Ovary (tissue), 10 donors: ENCODE measurements around the gene OR4F17. TPM values are rescaled to one million over a fixed set of nuclear protein-coding genes. Genes with fewer than 3 reads are reported as not detected.
"Not testable (repeated sequence)": the region's sequence is repeated elsewhere in the genome, so short reads cannot be mapped to it uniquely, and the experiment has no call there.

Source experiments
- DNase-seq, 5 donors: peaks; one replicate each; pipeline ENCODE4 v3.0.0-alpha.2; 2019 to 2020
- H3K27ac ChIP-seq, 2 donors: fragments of 200-600 bp; one replicate each; pipeline versions ENCODE4 v1.5.1 to v1.8.0; 2019 to 2022
- H3K27me3 ChIP-seq: fragments of 200-600 bp; one replicate; pipeline ENCODE4 v1.8.0; 2022
- H3K36me3 ChIP-seq: fragments of 200-600 bp; sonication (generic); one replicate; pipeline ENCODE4 v1.5.1; 2019
- H3K4me1 ChIP-seq: one replicate; pipeline ENCODE4 v1.8.1; 2013; ENCODE audit warnings: mild to moderate bottlenecking, moderate library complexity; ENCODE audit not compliant: insufficient read depth
- H3K4me3 ChIP-seq: fragments of 200-600 bp; sonication (generic); one replicate; pipeline ENCODE4 v1.5.1; 2017
- H3K9me3 ChIP-seq, 2 donors: fragments of 200-600 bp in 1 of 2; sonication (generic) in 1 of 2; one replicate each; pipeline versions ENCODE4 v1.5.1 to v1.8.1; 2013 to 2019; ENCODE audit warnings: mild to moderate bottlenecking in 1 of 2, moderate library complexity in 1 of 2
- WGBS, 3 donors: extraction: QIAGEN DNeasy Blood & Tissue Kit in 1 of 3; methylation state at CpG; one replicate each; pipeline versions ENCODE4 v1.1.5 to v1.1.7; 2013 to 2017; 5-methylcytosine and 5-hydroxymethylcytosine counted together
- intact Hi-C, 4 donors: fragments of 100-400 bp; cut with DNase I; formaldehyde crosslinking; loops; one replicate each; pipeline versions ENCODE4 v1.11.0 to v1.15.1; 2022 to 2023
- long read RNA-seq, 3 donors: library from polyadenylated mRNA in 2 of 3; unstranded in 2 of 3; transcript quantifications; one replicate each; pipeline ENCODE4 v2.0.0 and lab custom pipeline, GENCODE V29; 2021 to 2026
- polyA plus RNA-seq, 2 donors: library from polyadenylated mRNA; stranded (reverse); fragments of 200-250 nt in 1 of 2; fragments of 350-450 nt in 1 of 2; fragmentation: Illumina TruSeq in 1 of 2; extraction: RNeasy Lipid Tissue Mini Kit (QIAGEN cat#74804) in 1 of 2; gene quantifications; one replicate each; pipeline ENCODE4 v1.2.3, GENCODE V29; 2013 to 2014
- total RNA-seq, 7 donors: library from RNA; depleted of rRNA in 2 of 7; stranded (reverse); fragments of >200 nt in 2 of 7; fragmentation: NEBNext Ultra II Directional in 3 of 7; extraction: Animal tissue kit (Norgen Biotek cat#: 25700) in 3 of 7; gene quantifications; one replicate each; pipeline versions ENCODE4 v1.1.0 to v1.2.4, GENCODE V29; 2016 to 2023
- donor health status: DM: no; HTN: no; CAD: no; lungs with moderate emphysema.
- donor health status: DM: no; HTN: no; CAD: no.
- donor health status: Bipolar disorder and iron deficiency.
- donor health status: DM: yes; HTN: yes; CAD: no.
- donor health status: DM: no; HTN: no; CAD: no.
- donor health status: DM: yes; HTN: yes; CAD: no.

Gene OR4F17
- total RNA-seq, result not detected
- not detected for polyA plus RNA-seq
- long read RNA-seq, donor 1, result 0 reads
- long read RNA-seq, donor 2, result 0 reads
- long read RNA-seq, donor 3, result 0 reads

GRCh38 chr19:106804-107203 lies at the start of gene OR4F17:
TSS of gene OR4F17 (plus strand) at chr19:107104. CDS start at chr19:110679, 3,575 bp downstream.
- H3K27ac ChIP-seq, H3K27me3 ChIP-seq, H3K4me1 ChIP-seq, H3K9me3 ChIP-seq, intact Hi-C loops, DNase-seq, H3K36me3 ChIP-seq, H3K4me3 ChIP-seq: not testable (repeated sequence)

- H3K27me3 ChIP-seq, H3K27ac ChIP-seq, H3K4me3 ChIP-seq, H3K36me3 ChIP-seq, H3K4me1 ChIP-seq, H3K9me3 ChIP-seq, intact Hi-C loops: not testable (repeated sequence)
- DNase-seq, result peak in 3 of 5 donors; percentile 15 to 42 (median 25)
- WGBS, 3 donors, result 1% methylated on average over 14 of the region's 54 CpGs; no CpG with 5 or more reads in 2 of the 3 donors
Observed at GRCh38 chr19:70793-71192, 36.1 kb upstream of the OR4F17 start.

- DNase-seq, H3K4me3 ChIP-seq, intact Hi-C loops, H3K36me3 ChIP-seq, H3K9me3 ChIP-seq, H3K27ac ChIP-seq, H3K27me3 ChIP-seq, H3K4me1 ChIP-seq: not testable (repeated sequence)
Observed at GRCh38 chr19:82864-83263, 24.0 kb upstream of the OR4F17 start.

GRCh38 chr19:83626-84025 lies 23.3 kb upstream of the OR4F17 start:
- DNase-seq, H3K9me3 ChIP-seq, H3K36me3 ChIP-seq, H3K27me3 ChIP-seq, H3K27ac ChIP-seq, H3K4me1 ChIP-seq, H3K4me3 ChIP-seq, intact Hi-C loops: not testable (repeated sequence)
- no CpG with 5 or more reads among the region's 1 CpG for WGBS, 3 donors

GRCh38 chr19:90678-91077 lies 16.2 kb upstream of the OR4F17 start:
- DNase-seq, H3K36me3 ChIP-seq, H3K4me1 ChIP-seq, H3K27ac ChIP-seq, intact Hi-C loops, H3K9me3 ChIP-seq, H3K4me3 ChIP-seq, H3K27me3 ChIP-seq: not testable (repeated sequence)
- 75 to 78% (median 77%) methylated on average over 3 to 4 of the region's 4 CpGs for WGBS, 3 donors

- H3K27ac ChIP-seq, intact Hi-C loops, DNase-seq, H3K36me3 ChIP-seq, H3K9me3 ChIP-seq, H3K27me3 ChIP-seq, H3K4me1 ChIP-seq, H3K4me3 ChIP-seq: not testable (repeated sequence)
- no CpG with 5 or more reads among the region's 1 CpG for WGBS, 3 donors
Observed at GRCh38 chr19:94794-95193, 12.1 kb upstream of the OR4F17 start.

GRCh38 chr19:97647-98046 lies 9.3 kb upstream of the OR4F17 start:
- H3K4me1 ChIP-seq, H3K4me3 ChIP-seq, DNase-seq, intact Hi-C loops, H3K9me3 ChIP-seq, H3K27ac ChIP-seq, H3K36me3 ChIP-seq, H3K27me3 ChIP-seq: not testable (repeated sequence)
- WGBS, 3 donors, result no CpG with 5 or more reads among the region's 3 CpGs

GRCh38 chr19:120443-121140 lies 13.7 kb downstream of the OR4F17 start:
- 72% methylated on average over 1 of the region's 5 CpGs; no CpG with 5 or more reads in 2 of the 3 donors for WGBS, 3 donors

More at GRCh38 chr19:120443-121140, 13.7 kb downstream of the OR4F17 start:
- intact Hi-C loops, H3K4me1 ChIP-seq, H3K27ac ChIP-seq, H3K9me3 ChIP-seq, DNase-seq, H3K27me3 ChIP-seq, H3K36me3 ChIP-seq, H3K4me3 ChIP-seq: not testable (repeated sequence)

Other genes with a start within 250 kb of the OR4F17 start
- gene PLPP2, start 184.3 kb downstream of the OR4F17 start, total RNA-seq, result 10 to 100 TPM in 3 of 7 donors, 1 to 10 TPM in 4; 3.0 to 75.0 (median 5.9) TPM
- 1 to 10 TPM in 1 of 2 donors, under 1 TPM in 1; 0.68 to 3.1 TPM for gene PLPP2, start 184.3 kb downstream of the OR4F17 start, polyA plus RNA-seq
- 10 to 100 TPM in 6 of 7 donors, 1 to 10 TPM in 1; 9.8 to 29.6 (median 22.8) TPM for gene MIER2, start 237.7 kb downstream of the OR4F17 start, total RNA-seq
- gene MIER2, start 237.7 kb downstream of the OR4F17 start, polyA plus RNA-seq, result 10 to 100 TPM; 13.3 to 15.0 TPM